Uterus (tissue), 4 donors: ENCODE results near the gene E4F1. TPM values are rescaled to one million over a fixed set of nuclear protein-coding genes. Genes with fewer than 3 reads are reported as not detected.

Source experiments
- DNase-seq, 2 donors: peaks; one replicate each; pipeline ENCODE4 v3.0.0-alpha.2; 2019 to 2020
- H3K27ac ChIP-seq, 2 donors: fragments of 200-600 bp; sonication (generic); 1 replicate in 1 of 2; 2 replicates in 1 of 2; pipeline ENCODE4 v1.5.1; 2016 to 2018
- H3K27me3 ChIP-seq, 2 donors: fragments of 200-600 bp; sonication (generic); one replicate each; pipeline ENCODE4 v1.5.1; 2018 to 2019; ENCODE audit warnings: control low read depth in 1 of 2
- H3K36me3 ChIP-seq, 2 donors: fragments of 200-600 bp; sonication (generic); one replicate each; pipeline ENCODE4 v1.5.1; 2019; ENCODE audit warnings: control low read depth in 1 of 2
- H3K4me1 ChIP-seq, 2 donors: fragments of 200-600 bp; sonication (generic); one replicate each; pipeline ENCODE4 v1.5.1; 2018 to 2019; ENCODE audit warnings: control low read depth in 1 of 2
- H3K4me3 ChIP-seq, 2 donors: fragments of 200-600 bp; sonication (generic); 1 replicate in 1 of 2; 2 replicates in 1 of 2; pipeline ENCODE4 v1.5.1; 2018 to 2019; ENCODE audit warnings: mild to moderate bottlenecking in 1 of 2
- H3K9me3 ChIP-seq, 2 donors: fragments of 200-600 bp; sonication (generic); one replicate each; pipeline ENCODE4 v1.5.1; 2019; ENCODE audit warnings: control low read depth in 1 of 2
- POLR2A ChIP-seq, 2 donors: fragments of 450-650 bp; IDR thresholded peaks; one replicate each; pipeline ENCODE4 v1.6.1; 2016; ENCODE audit warnings: antibody characterized with exemption in 2 of 2, mild to moderate bottlenecking in 1 of 2, moderate library complexity in 1 of 2
- intact Hi-C: fragments of 100-400 bp; cut with DNase I; formaldehyde crosslinking; loops from one replicate; pipeline ENCODE4 v1.15.1; 2023; ENCODE audit warnings: low total_unique reads
- total RNA-seq, 4 donors: library from RNA; depleted of rRNA in 3 of 4; stranded (reverse); fragments of >200 nt in 3 of 4; gene quantifications; one replicate each; pipeline versions ENCODE4 v1.1.0 to v1.2.4, GENCODE V29; 2014 to 2023
- TF ChIP-seq, protein P1 (sequence below), 4 experiments: fragments of 200-600 bp in 2 of 4; fragments of 450-650 bp in 2 of 4; sonication (generic) in 2 of 4; IDR thresholded peaks; one replicate each; pipeline ENCODE4 v1.5.1; 2016 to 2019; ENCODE audit warnings: antibody characterized with exemption in 4 of 4, mild to moderate bottlenecking in 2 of 4, moderate library complexity in 1 of 4
- donor health status: DM: yes; HTN: yes; CAD: no.

The E4F1 gene
- total RNA-seq, 4 donors from 2014 or later: 8.2 to 41.8 (median 29.9) TPM

DNA sequence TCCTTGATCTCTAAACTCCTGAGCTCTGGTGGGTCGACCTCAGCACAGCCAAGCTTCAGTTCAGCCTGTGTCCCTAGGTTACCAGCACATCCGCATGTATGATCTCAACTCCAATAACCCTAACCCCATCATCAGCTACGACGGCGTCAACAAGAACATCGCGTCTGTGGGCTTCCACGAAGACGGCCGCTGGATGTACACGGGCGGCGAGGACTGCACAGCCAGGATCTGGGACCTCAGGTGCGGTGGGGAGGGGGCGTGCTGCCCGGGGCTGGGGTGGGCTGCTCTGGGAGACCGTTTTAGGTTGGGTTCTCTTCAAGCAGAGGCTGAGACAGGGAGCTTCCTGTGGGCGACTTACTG lies 17.0 kb upstream of the E4F1 start:
- DNase-seq: no peak
- Histone ChIP-seq H3K27me3 (no peaks in the 10 kb centered on the region), H3K27ac (peak overlapping the region in 1 of 2 donors; percentile 99), H3K4me3 (peak overlapping the region; percentile 65 to 78), H3K9me3 (no peaks in the 10 kb centered on the region), H3K36me3 (no peaks in the 10 kb centered on the region), H3K4me1 (peaks cover 0 to 3% of the 10 kb centered on the region in 2 donors)
- intact Hi-C loops: no loop called here
- TF ChIP-seq, protein P1, sequence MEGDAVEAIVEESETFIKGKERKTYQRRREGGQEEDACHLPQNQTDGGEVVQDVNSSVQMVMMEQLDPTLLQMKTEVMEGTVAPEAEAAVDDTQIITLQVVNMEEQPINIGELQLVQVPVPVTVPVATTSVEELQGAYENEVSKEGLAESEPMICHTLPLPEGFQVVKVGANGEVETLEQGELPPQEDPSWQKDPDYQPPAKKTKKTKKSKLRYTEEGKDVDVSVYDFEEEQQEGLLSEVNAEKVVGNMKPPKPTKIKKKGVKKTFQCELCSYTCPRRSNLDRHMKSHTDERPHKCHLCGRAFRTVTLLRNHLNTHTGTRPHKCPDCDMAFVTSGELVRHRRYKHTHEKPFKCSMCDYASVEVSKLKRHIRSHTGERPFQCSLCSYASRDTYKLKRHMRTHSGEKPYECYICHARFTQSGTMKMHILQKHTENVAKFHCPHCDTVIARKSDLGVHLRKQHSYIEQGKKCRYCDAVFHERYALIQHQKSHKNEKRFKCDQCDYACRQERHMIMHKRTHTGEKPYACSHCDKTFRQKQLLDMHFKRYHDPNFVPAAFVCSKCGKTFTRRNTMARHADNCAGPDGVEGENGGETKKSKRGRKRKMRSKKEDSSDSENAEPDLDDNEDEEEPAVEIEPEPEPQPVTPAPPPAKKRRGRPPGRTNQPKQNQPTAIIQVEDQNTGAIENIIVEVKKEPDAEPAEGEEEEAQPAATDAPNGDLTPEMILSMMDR (IDR thresholded peaks at IDR 0.05): no peak
- TF ChIP-seq POLR2A (IDR thresholded peaks at IDR 0.05): no peak

DNA sequence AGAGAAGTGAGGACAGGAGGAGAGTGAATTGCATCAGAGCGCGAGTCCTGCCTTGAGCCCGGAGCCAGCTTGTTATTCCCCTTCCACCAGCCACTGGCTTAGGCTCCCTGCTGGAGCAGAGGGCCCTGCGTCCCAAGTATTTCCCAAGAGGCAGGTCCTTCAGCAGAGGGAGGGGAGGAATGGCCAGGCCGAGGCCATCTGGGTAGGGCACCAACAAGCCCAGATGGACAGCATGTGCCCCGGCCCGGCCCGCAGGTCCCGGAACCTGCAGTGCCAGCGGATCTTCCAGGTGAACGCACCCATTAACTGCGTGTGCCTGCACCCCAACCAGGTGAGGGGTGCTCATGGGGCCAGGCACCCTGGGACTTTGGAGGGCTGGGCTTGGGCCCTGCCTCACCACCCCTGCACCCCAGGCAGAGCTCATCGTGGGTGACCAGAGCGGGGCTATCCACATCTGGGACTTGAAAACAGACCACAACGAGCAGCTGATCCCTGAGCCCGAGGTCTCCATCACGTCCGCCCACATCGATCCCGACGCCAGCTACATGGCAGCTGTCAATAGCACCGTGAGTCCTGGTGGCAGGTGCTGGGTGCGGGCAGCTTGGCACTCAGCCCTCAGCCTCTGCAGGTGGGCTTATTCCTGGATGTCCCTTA lies 16.5 kb upstream of the E4F1 start:
- Histone ChIP-seq H3K36me3 (no peaks in the 10 kb centered on the region), H3K27ac (no peak overlapping the region), H3K4me3 (no peak overlapping the region), H3K9me3 (no peaks in the 10 kb centered on the region), H3K4me1 (peaks cover 0 to 3% of the 10 kb centered on the region in 2 donors), H3K27me3 (no peaks in the 10 kb centered on the region)
- TF ChIP-seq, protein P1 (IDR thresholded peaks at IDR 0.05): no peak
- no peak for TF ChIP-seq POLR2A (IDR thresholded peaks at IDR 0.05)
- no peak for DNase-seq
- intact Hi-C loops: no loop called here

DNA sequence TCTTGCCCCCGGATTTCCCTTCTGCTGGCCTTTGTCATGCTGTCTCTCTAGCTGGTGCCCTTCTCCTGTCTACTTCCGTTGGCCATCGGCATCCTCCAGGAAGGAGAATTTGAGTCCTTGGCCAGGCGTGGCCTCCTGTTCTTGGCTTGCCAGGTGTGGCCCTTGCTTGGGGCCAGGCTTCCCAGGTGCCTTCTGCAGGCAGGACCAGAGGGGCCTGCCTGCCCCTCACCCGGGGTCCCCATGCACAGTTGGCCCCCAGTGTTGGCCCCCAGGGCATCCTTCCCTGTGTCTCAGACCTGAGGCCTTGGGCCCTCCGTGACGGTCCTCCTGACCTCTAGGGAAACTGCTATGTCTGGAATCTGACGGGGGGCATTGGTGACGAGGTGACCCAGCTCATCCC lies 15.5 kb upstream of the E4F1 start:
- intact Hi-C loops: no loop called here

DNA sequence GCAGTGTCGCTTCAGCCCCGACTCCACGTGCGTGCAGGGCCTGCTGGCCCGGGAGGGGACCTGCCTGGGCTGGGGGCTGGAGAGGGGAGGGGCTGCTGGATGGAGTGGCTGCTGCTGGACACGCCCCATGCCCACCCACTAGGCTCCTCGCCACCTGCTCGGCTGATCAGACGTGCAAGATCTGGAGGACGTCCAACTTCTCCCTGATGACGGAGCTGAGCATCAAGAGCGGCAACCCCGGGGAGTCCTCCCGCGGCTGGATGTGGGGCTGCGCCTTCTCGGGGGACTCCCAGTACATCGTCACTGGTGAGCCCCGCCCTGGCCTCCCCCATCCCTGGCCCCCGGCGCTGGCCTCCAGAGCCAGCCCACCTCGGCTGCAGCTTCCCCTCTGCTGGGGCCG lies 15.1 kb upstream of the E4F1 start:
- Histone ChIP-seq H3K36me3 (no peaks in the 10 kb centered on the region), H3K27ac (no peak overlapping the region), H3K9me3 (no peaks in the 10 kb centered on the region), H3K4me3 (no peak overlapping the region), H3K4me1 (peaks cover 0 to 5% of the 10 kb centered on the region in 2 donors), H3K27me3 (no peaks in the 10 kb centered on the region)
- DNase-seq: no peak
- intact Hi-C loops: no loop called here
- TF ChIP-seq, protein P1 (IDR thresholded peaks at IDR 0.05): no peak
- no peak for TF ChIP-seq POLR2A (IDR thresholded peaks at IDR 0.05)

More for the DNA sequence above, 15.5 kb upstream of the E4F1 start:
- no peak overlapping the region for H3K4me3 ChIP-seq
- no peaks in the 10 kb centered on the region for H3K36me3 ChIP-seq
- peaks cover 0 to 3% of the 10 kb centered on the region in 2 donors for H3K4me1 ChIP-seq
- no peak for DNase-seq
- TF ChIP-seq, protein P1 (IDR thresholded peaks at IDR 0.05): no peak
- TF ChIP-seq POLR2A (IDR thresholded peaks at IDR 0.05): no peak
- no peaks in the 10 kb centered on the region for H3K27me3 ChIP-seq
- H3K9me3 ChIP-seq: no peaks in the 10 kb centered on the region
- no peak overlapping the region for H3K27ac ChIP-seq

DNA sequence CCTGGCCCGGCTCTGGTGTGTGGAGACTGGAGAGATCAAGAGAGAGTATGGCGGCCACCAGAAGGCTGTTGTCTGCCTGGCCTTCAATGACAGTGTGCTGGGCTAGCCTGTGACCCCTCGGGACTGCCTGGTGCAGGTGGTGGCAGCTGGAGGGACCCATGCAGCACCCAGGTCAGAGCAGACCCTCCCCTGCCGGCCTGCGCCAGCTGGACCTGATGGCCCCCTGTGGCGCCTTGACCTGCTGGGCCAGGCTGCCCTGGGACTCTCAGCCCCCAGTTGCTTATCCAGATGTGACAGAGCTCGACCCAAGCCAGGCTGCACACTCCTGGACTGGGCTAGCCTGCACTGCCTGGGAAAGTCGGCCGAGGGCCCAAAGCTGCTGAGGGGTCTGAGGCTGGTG lies 14.6 kb upstream of the E4F1 start:
- H3K4me3 ChIP-seq: no peak overlapping the region
- no peaks in the 10 kb centered on the region for H3K9me3 ChIP-seq
- no peaks in the 10 kb centered on the region for H3K36me3 ChIP-seq
- peaks cover 0 to 10% of the 10 kb centered on the region in 2 donors for H3K4me1 ChIP-seq
- DNase-seq: no peak
- no peak overlapping the region for H3K27ac ChIP-seq
- TF ChIP-seq, protein P1 (IDR thresholded peaks at IDR 0.05): no peak
- no peak for TF ChIP-seq POLR2A (IDR thresholded peaks at IDR 0.05)
- no peaks in the 10 kb centered on the region for H3K27me3 ChIP-seq
- intact Hi-C loops: no loop called here
